ENCODE data around the gene PTPRG.

PTPRG gene

GRCh38 chr3:61943975-61944374 lies 382.6 kb downstream of the PTPRG start:
- Mint-ChIP-seq H3K9me3 (peaks cover 6% of the 10 kb centered on the region), H3K27me3 (peaks cover 4% of the 10 kb centered on the region), H3K36me3 (ENCODE audit: low read depth) (no peaks in the 10 kb centered on the region), H3K4me1 (ENCODE audit: low read depth) (no peaks in the 10 kb centered on the region), H3K4me3 (no peak overlapping the region), H3K27ac (no peak overlapping the region)

- Mint-ChIP-seq H3K4me1 (ENCODE audit: low read depth) (no peaks in the 10 kb centered on the region), H3K4me3 (no peak overlapping the region), H3K27ac (no peak overlapping the region), H3K9me3 (peaks cover 6% of the 10 kb centered on the region), H3K27me3 (peaks cover 4% of the 10 kb centered on the region), H3K36me3 (ENCODE audit: low read depth) (no peaks in the 10 kb centered on the region)
These were observed 383.4 kb downstream of the PTPRG start for GRCh38 chr3:61944726-61945125.

GRCh38 chr3:61945657-61946056 lies 384.3 kb downstream of the PTPRG start:
- peaks cover 4% of the 10 kb centered on the region for H3K27me3 Mint-ChIP-seq
- H3K4me1 Mint-ChIP-seq (ENCODE audit: low read depth) = no peaks in the 10 kb centered on the region
- H3K27ac Mint-ChIP-seq = no peak overlapping the region
- H3K9me3 Mint-ChIP-seq = peaks cover 6% of the 10 kb centered on the region
- no peaks in the 10 kb centered on the region for H3K36me3 Mint-ChIP-seq (ENCODE audit: low read depth)
- no peak overlapping the region for H3K4me3 Mint-ChIP-seq

- H3K27me3 Mint-ChIP-seq = peaks cover 4% of the 10 kb centered on the region
- no peaks in the 10 kb centered on the region for H3K4me1 Mint-ChIP-seq (ENCODE audit: low read depth)
- H3K27ac Mint-ChIP-seq = no peak overlapping the region
- H3K9me3 Mint-ChIP-seq = peaks cover 6% of the 10 kb centered on the region
- no peaks in the 10 kb centered on the region for H3K36me3 Mint-ChIP-seq (ENCODE audit: low read depth)
- no peak overlapping the region for H3K4me3 Mint-ChIP-seq
These were observed 385.4 kb downstream of the PTPRG start for GRCh38 chr3:61946570-61947324.

- H3K36me3 Mint-ChIP-seq (ENCODE audit: low read depth) = no peaks in the 10 kb centered on the region
- H3K9me3 Mint-ChIP-seq = peaks cover 6% of the 10 kb centered on the region
- no peak overlapping the region for H3K27ac Mint-ChIP-seq
- H3K4me3 Mint-ChIP-seq = no peak overlapping the region
- H3K27me3 Mint-ChIP-seq = peaks cover 4% of the 10 kb centered on the region
- no peaks in the 10 kb centered on the region for H3K4me1 Mint-ChIP-seq (ENCODE audit: low read depth)
These were observed 386.1 kb downstream of the PTPRG start for GRCh38 chr3:61947456-61947855.

GRCh38 chr3:61948699-61949305 lies 387.4 kb downstream of the PTPRG start:
- H3K9me3 Mint-ChIP-seq = peaks cover 6% of the 10 kb centered on the region
- no peaks in the 10 kb centered on the region for H3K4me1 Mint-ChIP-seq (ENCODE audit: low read depth)
- no peaks in the 10 kb centered on the region for H3K36me3 Mint-ChIP-seq (ENCODE audit: low read depth)
- no peak overlapping the region for H3K4me3 Mint-ChIP-seq
- no peak overlapping the region for H3K27ac Mint-ChIP-seq
- H3K27me3 Mint-ChIP-seq = peaks cover 4% of the 10 kb centered on the region

GRCh38 chr3:61954097-61954540 lies 392.7 kb downstream of the PTPRG start:
- Mint-ChIP-seq H3K9me3 (no peaks in the 10 kb centered on the region), H3K4me3 (no peak overlapping the region), H3K4me1 (ENCODE audit: low read depth) (no peaks in the 10 kb centered on the region), H3K36me3 (ENCODE audit: low read depth) (no peaks in the 10 kb centered on the region), H3K27me3 (no peaks in the 10 kb centered on the region), H3K27ac (no peak overlapping the region)

GRCh38 chr3:61955483-61955882 lies 394.1 kb downstream of the PTPRG start:
- Mint-ChIP-seq H3K4me1 (ENCODE audit: low read depth) (no peaks in the 10 kb centered on the region), H3K36me3 (ENCODE audit: low read depth) (no peaks in the 10 kb centered on the region), H3K9me3 (no peaks in the 10 kb centered on the region), H3K4me3 (no peak overlapping the region), H3K27me3 (no peaks in the 10 kb centered on the region), H3K27ac (no peak overlapping the region)

- H3K4me1 Mint-ChIP-seq (ENCODE audit: low read depth) = no peaks in the 10 kb centered on the region
- H3K27me3 Mint-ChIP-seq = peaks cover 4% of the 10 kb centered on the region
- no peaks in the 10 kb centered on the region for H3K36me3 Mint-ChIP-seq (ENCODE audit: low read depth)
- H3K4me3 Mint-ChIP-seq = no peak overlapping the region
- no peak overlapping the region for H3K27ac Mint-ChIP-seq
- no peaks in the 10 kb centered on the region for H3K9me3 Mint-ChIP-seq
These were observed 394.9 kb downstream of the PTPRG start for GRCh38 chr3:61956236-61956635.

- no peaks in the 10 kb centered on the region for H3K9me3 Mint-ChIP-seq
- no peak overlapping the region for H3K4me3 Mint-ChIP-seq
- H3K27me3 Mint-ChIP-seq = peaks cover 4% of the 10 kb centered on the region
- H3K4me1 Mint-ChIP-seq (ENCODE audit: low read depth) = no peaks in the 10 kb centered on the region
- no peaks in the 10 kb centered on the region for H3K36me3 Mint-ChIP-seq (ENCODE audit: low read depth)
- no peak overlapping the region for H3K27ac Mint-ChIP-seq
These were observed 395.9 kb downstream of the PTPRG start for GRCh38 chr3:61957259-61957658.

- Mint-ChIP-seq H3K27ac (no peak overlapping the region), H3K36me3 (ENCODE audit: low read depth) (no peaks in the 10 kb centered on the region), H3K4me1 (ENCODE audit: low read depth) (no peaks in the 10 kb centered on the region), H3K27me3 (peaks cover 4% of the 10 kb centered on the region), H3K4me3 (no peak overlapping the region), H3K9me3 (peaks cover 6% of the 10 kb centered on the region)
These were observed 399.6 kb downstream of the PTPRG start for GRCh38 chr3:61960976-61961375.

GRCh38 chr3:61961900-61962299 lies 400.5 kb downstream of the PTPRG start:
- H3K4me3 Mint-ChIP-seq = no peak overlapping the region
- peaks cover 8% of the 10 kb centered on the region for H3K9me3 Mint-ChIP-seq
- H3K36me3 Mint-ChIP-seq (ENCODE audit: low read depth) = no peaks in the 10 kb centered on the region
- H3K27ac Mint-ChIP-seq = no peak overlapping the region
- H3K4me1 Mint-ChIP-seq (ENCODE audit: low read depth) = no peaks in the 10 kb centered on the region
- peaks cover 4% of the 10 kb centered on the region for H3K27me3 Mint-ChIP-seq

GRCh38 chr3:61964566-61964965 lies 403.2 kb downstream of the PTPRG start:
- peaks cover 4% of the 10 kb centered on the region for H3K27me3 Mint-ChIP-seq
- H3K36me3 Mint-ChIP-seq (ENCODE audit: low read depth) = no peaks in the 10 kb centered on the region
- H3K4me1 Mint-ChIP-seq (ENCODE audit: low read depth) = no peaks in the 10 kb centered on the region
- H3K27ac Mint-ChIP-seq = no peak overlapping the region
- no peak overlapping the region for H3K4me3 Mint-ChIP-seq
- peaks cover 8% of the 10 kb centered on the region for H3K9me3 Mint-ChIP-seq

- Mint-ChIP-seq H3K4me3 (no peak overlapping the region), H3K4me1 (ENCODE audit: low read depth) (no peaks in the 10 kb centered on the region), H3K27ac (no peak overlapping the region), H3K27me3 (peaks cover 2% of the 10 kb centered on the region), H3K9me3 (peaks cover 8% of the 10 kb centered on the region), H3K36me3 (ENCODE audit: low read depth) (no peaks in the 10 kb centered on the region)
These were observed 404.4 kb downstream of the PTPRG start for GRCh38 chr3:61965770-61966131.

GRCh38 chr3:61966200-61966599 lies 404.8 kb downstream of the PTPRG start:
- H3K4me3 Mint-ChIP-seq = no peak overlapping the region
- H3K27ac Mint-ChIP-seq = no peak overlapping the region
- peaks cover 8% of the 10 kb centered on the region for H3K9me3 Mint-ChIP-seq
- no peaks in the 10 kb centered on the region for H3K27me3 Mint-ChIP-seq
- H3K36me3 Mint-ChIP-seq (ENCODE audit: low read depth) = no peaks in the 10 kb centered on the region
- H3K4me1 Mint-ChIP-seq (ENCODE audit: low read depth) = no peaks in the 10 kb centered on the region

GRCh38 chr3:61967019-61967418 lies 405.6 kb downstream of the PTPRG start:
- no peaks in the 10 kb centered on the region for H3K27me3 Mint-ChIP-seq
- no peak overlapping the region for H3K27ac Mint-ChIP-seq
- no peaks in the 10 kb centered on the region for H3K36me3 Mint-ChIP-seq (ENCODE audit: low read depth)
- no peak overlapping the region for H3K4me3 Mint-ChIP-seq
- H3K4me1 Mint-ChIP-seq (ENCODE audit: low read depth) = no peaks in the 10 kb centered on the region
- H3K9me3 Mint-ChIP-seq = peaks cover 8% of the 10 kb centered on the region
